Endometrial microvascular endothelial cells (primary cell): ENCODE data around the gene DDX41. TPM values are rescaled to one million over a fixed set of nuclear protein-coding genes. Genes with fewer than 3 reads are reported as not detected.

Source experiments
- total RNA-seq: library from RNA; depleted of rRNA; stranded (reverse); fragments of >200 nt; gene quantifications from one replicate; pipeline ENCODE4 v1.2.3, GENCODE V29; 2015; ENCODE audit errors: inconsistent ontology term

DDX41 gene
- total RNA-seq, 1 donor from 2014 or later: 163 TPM

Other genes with a start within 250 kb of the DDX41 start
- 20.3 TPM for gene RAB24, start 213.2 kb downstream of the DDX41 start, total RNA-seq
- gene PRELID1, start 213.2 kb downstream of the DDX41 start, total RNA-seq: 226 TPM
- gene MXD3, start 205.1 kb downstream of the DDX41 start, total RNA-seq: 48.7 TPM
- 318 TPM for gene LMAN2, start 165.3 kb downstream of the DDX41 start, total RNA-seq
- gene RGS14, start 159.0 kb downstream of the DDX41 start, total RNA-seq: 7.2 TPM
- not detected for gene SLC34A1, start 132.5 kb downstream of the DDX41 start, total RNA-seq
- gene PFN3, start 116.3 kb downstream of the DDX41 start, total RNA-seq: not detected
- gene F12, start 107.4 kb downstream of the DDX41 start, total RNA-seq: 0.28 TPM
- gene GRK6, start 90.3 kb downstream of the DDX41 start, total RNA-seq: 50.9 TPM
- gene PRR7, start 70.1 kb downstream of the DDX41 start, total RNA-seq: 11.2 TPM
- 286 TPM for gene DBN1, start 43.3 kb downstream of the DDX41 start, total RNA-seq
- 224 TPM for gene PDLIM7, start 19.4 kb downstream of the DDX41 start, total RNA-seq
- gene DOK3, start 7.1 kb downstream of the DDX41 start, total RNA-seq: 3.0 TPM
- gene FAM193B, start 37.6 kb upstream of the DDX41 start, total RNA-seq: 32.3 TPM
- 170 TPM for gene TMED9, start 75.2 kb upstream of the DDX41 start, total RNA-seq
- gene B4GALT7, start 83.2 kb upstream of the DDX41 start, total RNA-seq: 44.8 TPM